ENCODE results near the gene TCL1A. TPM values are rescaled to one million over a fixed set of nuclear protein-coding genes. Genes with fewer than 3 reads are reported as not detected.

Gene TCL1A
- total and polyA plus RNA-seq, 7 donors = 1.2 to 99.5 TPM; not detected in 5

GRCh38 chr14:95711476-95712176 is 2.3 kb downstream of the TCL1A start:
- H3K9me3 ChIP-seq = no peaks in the 10 kb centered on the region
- H3K36me3 ChIP-seq = no peaks in the 10 kb centered on the region
- H3K4me3 ChIP-seq = no peak overlapping the region
- H3K4me1 ChIP-seq = no peaks in the 10 kb centered on the region
- peaks cover 5 to 18% (median 13%) of the 10 kb centered on the region in 3 donors for H3K27me3 ChIP-seq
- no peak for TF ChIP-seq EP300 (IDR thresholded peaks at IDR 0.05)
- no peak for TF ChIP-seq CTCF (IDR thresholded peaks at IDR 0.05)
- no peak for TF ChIP-seq POLR2AphosphoS5 (IDR thresholded peaks at IDR 0.05)
- no peak for TF ChIP-seq POLR2A (IDR thresholded peaks at IDR 0.05)
- intact Hi-C loops (cut with DNase I) = no loop called here
- no peak overlapping the region for H3K27ac ChIP-seq
- WGBS, 2 donors = 60 to 78% methylated on average over 9 of the region's 9 CpGs
- no peak for DNase-seq

GRCh38 chr14:95710106-95710505 is 3.8 kb downstream of the TCL1A start:
- Histone ChIP-seq H3K27ac (no peak overlapping the region), H3K4me1 (no peaks in the 10 kb centered on the region), H3K27me3 (peaks cover 5 to 22% (median 13%) of the 10 kb centered on the region in 3 donors), H3K9me3 (no peaks in the 10 kb centered on the region), H3K4me3 (no peak overlapping the region), H3K36me3 (no peaks in the 10 kb centered on the region)
- DNase-seq = no peak
- WGBS, 2 donors = 68 to 84% methylated on average over 17 of the region's 17 CpGs
- TF ChIP-seq POLR2A (IDR thresholded peaks at IDR 0.05) = no peak
- no peak for TF ChIP-seq POLR2AphosphoS5 (IDR thresholded peaks at IDR 0.05)
- intact Hi-C loops (cut with DNase I) = no loop called here

- TF ChIP-seq CTCF (IDR thresholded peaks at IDR 0.05) = no peak
- no peak for TF ChIP-seq POLR2AphosphoS5 (IDR thresholded peaks at IDR 0.05)
- no peak for TF ChIP-seq POLR2A (IDR thresholded peaks at IDR 0.05)
- no peak for TF ChIP-seq EP300 (IDR thresholded peaks at IDR 0.05)
- Histone ChIP-seq H3K36me3 (no peaks in the 10 kb centered on the region), H3K4me1 (no peaks in the 10 kb centered on the region), H3K4me3 (no peak overlapping the region), H3K27ac (no peak overlapping the region), H3K27me3 (peaks cover 0 to 7% (median 0%) of the 10 kb centered on the region in 3 donors), H3K9me3 (no peaks in the 10 kb centered on the region)
- DNase-seq = no peak
- WGBS, 2 donors = 59 to 73% methylated on average over 5 of the region's 5 CpGs
- intact Hi-C loops (cut with DNase I) = no loop called here
These were observed 6.6 kb downstream of the TCL1A start for GRCh38 chr14:95707327-95707726.

GRCh38 chr14:95705518-95705917 is 8.4 kb downstream of the TCL1A start:
- H3K27me3 ChIP-seq = peaks cover 0 to 10% (median 0%) of the 10 kb centered on the region in 3 donors
- peaks cover 0 to 2% (median 0%) of the 10 kb centered on the region in 4 donors for H3K4me1 ChIP-seq
- intact Hi-C loops (cut with DNase I) = no loop called here
- WGBS, 2 donors = 90 to 92% methylated on average over 4 of the region's 4 CpGs
- no peaks in the 10 kb centered on the region for H3K36me3 ChIP-seq
- DNase-seq = no peak
- no peak overlapping the region for H3K27ac ChIP-seq
- no peak for TF ChIP-seq CTCF (IDR thresholded peaks at IDR 0.05)
- no peak for TF ChIP-seq POLR2A (IDR thresholded peaks at IDR 0.05)
- TF ChIP-seq POLR2AphosphoS5 (IDR thresholded peaks at IDR 0.05) = no peak
- no peak for TF ChIP-seq EP300 (IDR thresholded peaks at IDR 0.05)
- H3K4me3 ChIP-seq = no peak overlapping the region
- no peaks in the 10 kb centered on the region for H3K9me3 ChIP-seq

GRCh38 chr14:95703805-95704204 is 10.1 kb downstream of the TCL1A start:
- DNase-seq = no peak
- WGBS, 2 donors = 65 to 69% methylated on average over 3 of the region's 3 CpGs
- no peaks in the 10 kb centered on the region for H3K36me3 ChIP-seq
- TF ChIP-seq CTCF (IDR thresholded peaks at IDR 0.05) (no peak), POLR2A (IDR thresholded peaks at IDR 0.05) (no peak), EP300 (IDR thresholded peaks at IDR 0.05) (no peak), POLR2AphosphoS5 (IDR thresholded peaks at IDR 0.05) (no peak)
- H3K4me1 ChIP-seq = peaks cover 0 to 14% (median 5%) of the 10 kb centered on the region in 4 donors
- H3K4me3 ChIP-seq = no peak overlapping the region
- intact Hi-C loops (cut with DNase I) = no loop called here
- H3K27ac ChIP-seq = no peak overlapping the region
- no peaks in the 10 kb centered on the region for H3K9me3 ChIP-seq
- peaks cover 0 to 10% (median 0%) of the 10 kb centered on the region in 3 donors for H3K27me3 ChIP-seq

Measured in sigmoid colon (tissue), 7 donors.